HEK293 (cell line): ENCODE results near the gene TNFRSF25.

Experiments used
- CTCF ChIA-PET: fragments of 350-600 bp; formaldehyde crosslinking; extraction: SDS; loops from one replicate; lab custom pipeline; 2021; ENCODE audit warnings: antibody characterized with exemption; lab: Yijun Ruan, JAX
- POLR2A ChIA-PET: fragments of 300-600 bp; formaldehyde crosslinking; extraction: SDS; loops from one replicate; lab custom pipeline; 2020; ENCODE audit warnings: antibody characterized with exemption, inconsistent platforms; lab: Yijun Ruan, JAX
- H3K27ac ChIP-seq: fragments of 200-500 bp; sonication (Bioruptor generic); 2 replicates; pipeline ENCODE4 v1.5.1; 2014; ENCODE audit warnings: low read depth, low read length, control low read depth, inconsistent platforms; ENCODE audit errors: extremely low read depth
- H3K36me3 ChIP-seq, 2 experiments: fragments of 200-500 bp in 1 of 2; sonication (Bioruptor generic) in 1 of 2; 1 replicate in 1 of 2; 2 replicates in 1 of 2; pipeline ENCODE4 v1.5.1; 2014 to 2017; ENCODE audit warnings: inconsistent platforms in 2 of 2, low read length in 2 of 2; ENCODE audit not compliant: control insufficient read depth in 2 of 2, insufficient read depth in 1 of 2
- H3K4me1 ChIP-seq: fragments of 200-500 bp; sonication (Bioruptor generic); 2 replicates; pipeline ENCODE4 v1.5.1; 2014; ENCODE audit warnings: mild to moderate bottlenecking, low read length, inconsistent platforms; ENCODE audit not compliant: control insufficient read depth, insufficient read depth
- H3K4me3 ChIP-seq: 2 replicates; pipeline ENCODE4 v1.5.1; 2011; ENCODE audit warnings: low read depth, mild to moderate bottlenecking, control low read depth, low read length, moderate library complexity
- H3K9me3 ChIP-seq: fragments of 200-500 bp; sonication (Bioruptor generic); 2 replicates; pipeline ENCODE4 v1.5.1; 2014; ENCODE audit warnings: low read depth, low read length, inconsistent platforms; ENCODE audit not compliant: control insufficient read depth, insufficient read depth
- HOXC10 ChIP-seq: sonication (generic); formaldehyde crosslinking; IDR thresholded peaks from 2 replicates; pipeline ENCODE4 v1.8.1; 2023; ENCODE audit warnings: mild to moderate bottlenecking, missing genetic modification reagents
- KLF1 ChIP-seq: fragments of 450-650 bp; formaldehyde crosslinking; IDR thresholded peaks from 2 replicates; pipeline ENCODE4 v1.5.1; 2016; ENCODE audit warnings: missing biosample characterization, missing genetic modification characterization
- OVOL3 ChIP-seq: fragments of 450-650 bp; formaldehyde crosslinking; IDR thresholded peaks from 2 replicates; pipeline ENCODE4 v1.5.1; 2016; ENCODE audit warnings: missing biosample characterization, missing genetic modification characterization
- SCRT1 ChIP-seq: fragments of 450-650 bp; formaldehyde crosslinking; IDR thresholded peaks from 2 replicates; pipeline ENCODE4 v1.5.1; 2016; ENCODE audit warnings: missing biosample characterization, missing genetic modification characterization, borderline replicate concordance
- ZFP3 ChIP-seq: fragments of 450-650 bp; formaldehyde crosslinking; IDR thresholded peaks from 2 replicates; pipeline ENCODE4 v1.5.1; 2016; ENCODE audit warnings: low read depth, missing biosample characterization, missing genetic modification characterization
- ZFP41 ChIP-seq: fragments of 450-650 bp; formaldehyde crosslinking; IDR thresholded peaks from 2 replicates; pipeline ENCODE4 v1.5.1; 2016; ENCODE audit warnings: missing biosample characterization, missing genetic modification characterization, borderline replicate concordance
- ZNF140 ChIP-seq: fragments of 450-650 bp; formaldehyde crosslinking; IDR thresholded peaks from 2 replicates; pipeline ENCODE4 v1.5.1; 2016; ENCODE audit warnings: missing biosample characterization, missing genetic modification characterization
- ZNF239 ChIP-seq: fragments of 450-650 bp; formaldehyde crosslinking; IDR thresholded peaks from 2 replicates; pipeline ENCODE4 v1.5.1; 2016; ENCODE audit warnings: missing biosample characterization, missing genetic modification characterization
- ZNF280D ChIP-seq: fragments of 450-650 bp; formaldehyde crosslinking; IDR thresholded peaks from 2 replicates; pipeline ENCODE4 v1.5.1; 2016; ENCODE audit warnings: missing biosample characterization, missing genetic modification characterization
- ZNF335 ChIP-seq: fragments of 450-650 bp; formaldehyde crosslinking; conservative IDR thresholded peaks from 2 replicates; pipeline ENCODE4 v1.5.1; 2016; ENCODE audit warnings: missing biosample characterization, missing genetic modification characterization
- ZNF350 ChIP-seq: fragments of 450-650 bp; formaldehyde crosslinking; IDR thresholded peaks from 2 replicates; pipeline ENCODE4 v1.5.0; 2017; ENCODE audit warnings: missing biosample characterization, mild to moderate bottlenecking, missing genetic modification characterization
- ZNF404 ChIP-seq: fragments of 450-650 bp; formaldehyde crosslinking; IDR thresholded peaks from 2 replicates; pipeline ENCODE4 v1.5.1; 2017; ENCODE audit warnings: missing biosample characterization, missing genetic modification characterization
- ZNF530 ChIP-seq: fragments of 450-650 bp; formaldehyde crosslinking; IDR thresholded peaks from 2 replicates; pipeline ENCODE4 v1.5.1; 2016; ENCODE audit warnings: low read depth, missing biosample characterization, missing genetic modification characterization
- ZNF571 ChIP-seq: fragments of 450-650 bp; formaldehyde crosslinking; IDR thresholded peaks from 2 replicates; pipeline ENCODE4 v1.5.0; 2017; ENCODE audit warnings: missing biosample characterization, missing genetic modification characterization
- ZNF585B ChIP-seq: fragments of 450-650 bp; formaldehyde crosslinking; IDR thresholded peaks from 2 replicates; pipeline ENCODE4 v1.5.1; 2016; ENCODE audit warnings: missing biosample characterization, missing genetic modification characterization
- ZNF600 ChIP-seq: fragments of 450-650 bp; formaldehyde crosslinking; IDR thresholded peaks from 2 replicates; pipeline ENCODE4 v1.5.1; 2016; ENCODE audit warnings: missing biosample characterization, missing genetic modification characterization
- ZNF658 ChIP-seq: fragments of 450-650 bp; formaldehyde crosslinking; IDR thresholded peaks from 2 replicates; pipeline ENCODE4; 2016; ENCODE audit warnings: missing biosample characterization, missing genetic modification characterization
- ZNF664 ChIP-seq: fragments of 450-650 bp; formaldehyde crosslinking; IDR thresholded peaks from 2 replicates; pipeline ENCODE4 v1.5.1; 2016; ENCODE audit warnings: missing biosample characterization, missing genetic modification characterization
- ZNF791 ChIP-seq: fragments of 450-650 bp; formaldehyde crosslinking; IDR thresholded peaks from 2 replicates; pipeline ENCODE4 v1.5.1; 2016; ENCODE audit warnings: missing biosample characterization, missing genetic modification characterization
- TF ChIP-seq, protein P1 (sequence below): fragments of 450-650 bp; formaldehyde crosslinking; IDR thresholded peaks from 2 replicates; pipeline ENCODE4; 2016; ENCODE audit warnings: missing biosample characterization, missing genetic modification characterization
- TF ChIP-seq, protein P2 (sequence below): fragments of 450-650 bp; formaldehyde crosslinking; IDR thresholded peaks from 2 replicates; pipeline ENCODE4 v1.5.1; 2016; ENCODE audit warnings: missing biosample characterization, missing genetic modification characterization
- TF ChIP-seq, protein P3 (sequence below): fragments of 450-650 bp; formaldehyde crosslinking; IDR thresholded peaks from 2 replicates; pipeline ENCODE4 v1.5.1; 2016; ENCODE audit warnings: missing biosample characterization, missing genetic modification characterization
- TF ChIP-seq, protein P4 (sequence below): fragments of 450-650 bp; formaldehyde crosslinking; IDR thresholded peaks from 2 replicates; pipeline ENCODE4 v1.5.1; 2016; ENCODE audit warnings: missing biosample characterization, missing genetic modification characterization

TNFRSF25 gene

DNA sequence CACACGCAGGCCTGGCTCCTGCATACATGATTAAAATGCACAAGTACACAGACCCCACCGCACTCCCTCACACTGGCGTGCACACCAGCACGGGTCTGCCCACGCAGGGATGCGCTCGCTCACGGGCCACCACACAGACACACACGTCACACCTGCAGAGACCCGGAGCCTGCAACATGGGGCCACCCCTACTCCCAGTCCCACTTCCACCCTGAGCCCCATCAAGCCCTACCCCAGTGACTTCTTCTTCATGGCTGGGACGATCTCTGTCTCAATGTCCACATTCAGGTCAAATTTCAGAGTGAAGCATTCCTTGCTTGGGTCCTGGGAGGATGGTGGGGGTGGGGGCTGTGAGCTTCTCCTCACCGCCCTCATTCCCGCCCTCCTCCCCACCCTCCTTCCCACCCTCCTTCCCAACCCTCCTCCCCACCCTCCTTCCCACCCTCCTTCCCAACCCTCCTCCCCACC lies 8.9 kb upstream of the TNFRSF25 start:
- Histone ChIP-seq H3K36me3 (peaks cover 0 to 35% of the 10 kb centered on the region in 2 experiments; a peak in 1 of 3 replicates), H3K4me3 (no peak overlapping the region), H3K9me3 (no peaks in the 10 kb centered on the region), H3K27ac (no peak overlapping the region), H3K4me1 (no peaks in the 10 kb centered on the region)
- TF ChIP-seq ZNF571 (tag by site-specific recombination) (no peak), ZNF791 (tag by site-specific recombination) (no peak), ZNF600 (tag by site-specific recombination) (0 out of 2 replicates have a peak, but pooled peaks have one; percentile 42), ZFP41 (tag by site-specific recombination) (no peak), KLF1 (tag by site-specific recombination) (peak; percentile 77), ZNF664 (no peak), OVOL3 (tag by site-specific recombination) (no peak), ZNF530 (tag by site-specific recombination) (no peak)
- TF ChIP-seq, protein P1, sequence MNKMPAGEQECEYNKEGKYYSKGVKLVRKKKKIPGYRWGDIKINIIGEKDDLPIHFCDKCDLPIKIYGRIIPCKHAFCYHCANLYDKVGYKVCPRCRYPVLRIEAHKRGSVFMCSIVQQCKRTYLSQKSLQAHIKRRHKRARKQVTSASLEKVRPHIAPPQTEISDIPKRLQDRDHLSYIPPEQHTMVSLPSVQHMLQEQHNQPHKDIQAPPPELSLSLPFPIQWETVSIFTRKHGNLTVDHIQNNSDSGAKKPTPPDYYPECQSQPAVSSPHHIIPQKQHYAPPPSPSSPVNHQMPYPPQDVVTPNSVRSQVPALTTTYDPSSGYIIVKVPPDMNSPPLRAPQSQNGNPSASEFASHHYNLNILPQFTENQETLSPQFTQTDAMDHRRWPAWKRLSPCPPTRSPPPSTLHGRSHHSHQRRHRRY (tag by site-specific recombination), result no peak
- TF ChIP-seq, protein P2, sequence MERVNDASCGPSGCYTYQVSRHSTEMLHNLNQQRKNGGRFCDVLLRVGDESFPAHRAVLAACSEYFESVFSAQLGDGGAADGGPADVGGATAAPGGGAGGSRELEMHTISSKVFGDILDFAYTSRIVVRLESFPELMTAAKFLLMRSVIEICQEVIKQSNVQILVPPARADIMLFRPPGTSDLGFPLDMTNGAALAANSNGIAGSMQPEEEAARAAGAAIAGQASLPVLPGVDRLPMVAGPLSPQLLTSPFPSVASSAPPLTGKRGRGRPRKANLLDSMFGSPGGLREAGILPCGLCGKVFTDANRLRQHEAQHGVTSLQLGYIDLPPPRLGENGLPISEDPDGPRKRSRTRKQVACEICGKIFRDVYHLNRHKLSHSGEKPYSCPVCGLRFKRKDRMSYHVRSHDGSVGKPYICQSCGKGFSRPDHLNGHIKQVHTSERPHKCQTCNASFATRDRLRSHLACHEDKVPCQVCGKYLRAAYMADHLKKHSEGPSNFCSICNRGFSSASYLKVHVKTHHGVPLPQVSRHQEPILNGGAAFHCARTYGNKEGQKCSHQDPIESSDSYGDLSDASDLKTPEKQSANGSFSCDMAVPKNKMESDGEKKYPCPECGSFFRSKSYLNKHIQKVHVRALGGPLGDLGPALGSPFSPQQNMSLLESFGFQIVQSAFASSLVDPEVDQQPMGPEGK (tag by site-specific recombination), result no peak
- TF ChIP-seq, protein P3, sequence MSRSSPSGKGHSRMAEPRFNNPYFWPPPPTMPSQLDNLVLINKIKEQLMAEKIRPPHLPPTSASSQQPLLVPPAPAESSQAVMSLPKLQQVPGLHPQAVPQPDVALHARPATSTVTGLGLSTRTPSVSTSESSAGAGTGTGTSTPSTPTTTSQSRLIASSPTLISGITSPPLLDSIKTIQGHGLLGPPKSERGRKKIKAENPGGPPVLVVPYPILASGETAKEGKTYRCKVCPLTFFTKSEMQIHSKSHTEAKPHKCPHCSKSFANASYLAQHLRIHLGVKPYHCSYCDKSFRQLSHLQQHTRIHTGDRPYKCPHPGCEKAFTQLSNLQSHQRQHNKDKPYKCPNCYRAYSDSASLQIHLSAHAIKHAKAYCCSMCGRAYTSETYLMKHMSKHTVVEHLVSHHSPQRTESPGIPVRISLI, result no peak
- ChIA-PET CTCF (interaction anchor here (0.7 kb wide), 2 partner anchors 228 to 229 kb away, joined by 3 to 5 read pairs; no protein-coding TSS in a partner anchor), POLR2A (no interaction called here)

- Histone ChIP-seq H3K4me1 (no peaks in the 10 kb centered on the region), H3K4me3 (no peak overlapping the region), H3K9me3 (no peaks in the 10 kb centered on the region), H3K27ac (no peak overlapping the region), H3K36me3 (peaks cover 0 to 42% of the 10 kb centered on the region in 2 experiments; a peak in 1 of 3 replicates)
- CTCF ChIA-PET, result interaction anchor here (0.7 to 2.3 kb wide), 3 partner anchors 12 to 228 kb away, joined by 3 to 9 read pairs (median 3); no protein-coding TSS in a partner anchor
- POLR2A ChIA-PET, result no interaction called here
- TF ChIP-seq SCRT1 (tag by site-specific recombination), result no peak
- no peak for TF ChIP-seq ZNF658 (tag by site-specific recombination)
- TF ChIP-seq, protein P4, sequence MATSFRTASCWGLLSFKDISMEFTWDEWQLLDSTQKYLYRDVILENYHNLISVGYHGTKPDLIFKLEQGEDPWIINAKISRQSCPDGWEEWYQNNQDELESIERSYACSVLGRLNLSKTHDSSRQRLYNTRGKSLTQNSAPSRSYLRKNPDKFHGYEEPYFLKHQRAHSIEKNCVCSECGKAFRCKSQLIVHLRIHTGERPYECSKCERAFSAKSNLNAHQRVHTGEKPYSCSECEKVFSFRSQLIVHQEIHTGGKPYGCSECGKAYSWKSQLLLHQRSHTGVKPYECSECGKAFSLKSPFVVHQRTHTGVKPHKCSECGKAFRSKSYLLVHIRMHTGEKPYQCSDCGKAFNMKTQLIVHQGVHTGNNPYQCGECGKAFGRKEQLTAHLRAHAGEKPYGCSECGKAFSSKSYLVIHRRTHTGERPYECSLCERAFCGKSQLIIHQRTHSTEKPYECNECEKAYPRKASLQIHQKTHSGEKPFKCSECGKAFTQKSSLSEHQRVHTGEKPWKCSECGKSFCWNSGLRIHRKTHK, result no peak
- no peak for TF ChIP-seq ZNF585B (tag by site-specific recombination)
- no peak for TF ChIP-seq ZNF571 (tag by site-specific recombination)
- TF ChIP-seq ZNF350 (tag by site-specific recombination), result no peak
- TF ChIP-seq ZFP3 (tag by site-specific recombination), result no peak
- no peak for TF ChIP-seq ZNF335
- TF ChIP-seq ZNF239 (tag by site-specific recombination), result no peak
- TF ChIP-seq ZNF404 (tag by site-specific recombination), result no peak
- TF ChIP-seq OVOL3 (tag by site-specific recombination), result no peak
- no peak for TF ChIP-seq ZNF280D (tag by site-specific recombination)
- TF ChIP-seq HOXC10 (CRISPR knock-in tag), result no peak
- TF ChIP-seq ZNF140 (tag by site-specific recombination), result no peak
These were observed 8.2 kb upstream of the TNFRSF25 start for GRCh38 chr1:6473974-6474814.
